Measurements from ENCODE around the gene PIGK. TPM values are rescaled to one million over a fixed set of nuclear protein-coding genes. Genes with fewer than 3 reads are reported as not detected.

The PIGK gene
- total and polyA plus RNA-seq, 2 donors (not counting 3 experiments of a cell fraction or from before 2014, with no cell fraction given) = 12.3 to 32.3 TPM

GRCh38 chr1:77057994-77058585 is 161.1 kb downstream of the PIGK start:
- POLR2A ChIA-PET = no interaction called here

GRCh38 chr1:77056525-77056924 is 162.7 kb downstream of the PIGK start:
- intact Hi-C loops (cut with micrococcal nuclease) = no loop called here
- CTCF ChIA-PET = no interaction called here

More at GRCh38 chr1:77057994-77058585, 161.1 kb downstream of the PIGK start:
- DNase-seq (ENCODE audit: low read depth, low spot score) (no peak), FAIRE-seq (no peak)
- H3K9ac ChIP-seq (replicated peaks; ENCODE audit: extremely low read depth, insufficient read depth, low read length) = no peak overlapping the region
- H3K9me3 ChIP-seq (replicated peaks; ENCODE audit: control insufficient read depth, insufficient read depth, low read length) = no peaks in the 10 kb centered on the region
- no peaks in the 10 kb centered on the region for H3K9me1 ChIP-seq (replicated peaks; ENCODE audit: control insufficient read depth, extremely low read depth, insufficient read depth, low read length)
- H3K4me2 ChIP-seq (ENCODE audit: insufficient read depth, low read length) = no peak overlapping the region
- no peaks in the 10 kb centered on the region for H4K20me1 ChIP-seq (replicated peaks; ENCODE audit: control insufficient read depth, extremely low read depth, insufficient read depth, low read length)
- no peak overlapping the region for H3K27ac ChIP-seq (ENCODE audit: insufficient read depth, low read depth, low read length)
- H3K79me2 ChIP-seq (ENCODE audit: control insufficient read depth, insufficient read depth, low read length) = no peaks in the 10 kb centered on the region
- dilution Hi-C loops (cut with MboI; ENCODE audit: extremely low pct_ligation_motif_present, low sequenced_read_pairs) = no loop called here
- CTCF ChIA-PET = no interaction called here
- H3K4me1 ChIP-seq (ENCODE audit: control insufficient read depth, extremely low read depth, insufficient read depth, low read length) = no peaks in the 10 kb centered on the region
- intact Hi-C loops (cut with micrococcal nuclease) = no loop called here
- H2AFZ ChIP-seq (ENCODE audit: low read depth, low read length) = no peak overlapping the region
- no peak for TF ChIP-seq POLR2AphosphoS5 (IDR thresholded peaks at IDR 0.05; ENCODE audit: insufficient read depth, low read depth, low read length)
- H3K4me3 ChIP-seq (replicated peaks in 1 of 3; ENCODE audit: insufficient read depth in 1 of 3, low read depth in 1 of 3, low read length in 3 of 3) = no peak overlapping the region
- no peaks in the 10 kb centered on the region for H3K36me3 ChIP-seq (ENCODE audit: control insufficient read depth in 2 of 2, extremely low read depth in 1 of 2, insufficient read depth in 2 of 2, low read length in 2 of 2)
- no TSS peak for BruUV-seq (replicated peaks)
- peaks cover 0 to 4% of the 10 kb centered on the region in 2 experiments for H3K27me3 ChIP-seq (ENCODE audit: control insufficient read depth in 2 of 2, insufficient read depth in 2 of 2, low read length in 2 of 2)

More at GRCh38 chr1:77056525-77056924, 162.7 kb downstream of the PIGK start:
- TF ChIP-seq FOS (IDR thresholded peaks at IDR 0.05; ENCODE audit: borderline replicate concordance, insufficient read depth, low read length) = no peak
- TF ChIP-seq POLR2A (IDR thresholded peaks at IDR 0.05; ENCODE audit: low read depth, low read length) = no peak
- no peak for TF ChIP-seq EZH2 (IDR thresholded peaks at IDR 0.05; ENCODE audit: borderline replicate concordance, low read depth, low read length, severe bottlenecking)
- TF ChIP-seq POLR2AphosphoS5 (IDR thresholded peaks at IDR 0.05; ENCODE audit: insufficient read depth, low read depth, low read length) = no peak
- TF ChIP-seq CTCF (IDR thresholded peaks at IDR 0.05; ENCODE audit: extremely low read depth in 1 of 2, insufficient read depth in 1 of 2, low read depth in 1 of 2, low read length in 2 of 2) = no peak
- dilution Hi-C loops (cut with MboI; ENCODE audit: extremely low pct_ligation_motif_present, low sequenced_read_pairs) = no loop called here
- POLR2A ChIA-PET = no interaction called here
- DNase-seq (ENCODE audit: low read depth, low spot score) = no peak
- Histone ChIP-seq H3K27me3 (ENCODE audit: control insufficient read depth in 2 of 2, insufficient read depth in 2 of 2, low read length in 2 of 2) (peaks cover 0 to 1% of the 10 kb centered on the region in 2 experiments), H3K9ac (replicated peaks; ENCODE audit: extremely low read depth, insufficient read depth, low read length) (no peak overlapping the region), H4K20me1 (replicated peaks; ENCODE audit: control insufficient read depth, extremely low read depth, insufficient read depth, low read length) (no peaks in the 10 kb centered on the region), H3K4me2 (ENCODE audit: insufficient read depth, low read length) (no peak overlapping the region), H2AFZ (ENCODE audit: low read depth, low read length) (no peak overlapping the region), H3K4me1 (ENCODE audit: control insufficient read depth, extremely low read depth, insufficient read depth, low read length) (no peaks in the 10 kb centered on the region), H3K4me3 (replicated peaks in 1 of 3; ENCODE audit: insufficient read depth in 1 of 3, low read depth in 1 of 3, low read length in 3 of 3) (no peak overlapping the region), H3K9me3 (replicated peaks; ENCODE audit: control insufficient read depth, insufficient read depth, low read length) (no peaks in the 10 kb centered on the region), H3K27ac (ENCODE audit: insufficient read depth, low read depth, low read length) (no peak overlapping the region), H3K36me3 (ENCODE audit: control insufficient read depth in 2 of 2, extremely low read depth in 1 of 2, insufficient read depth in 2 of 2, low read length in 2 of 2) (no peaks in the 10 kb centered on the region), H3K79me2 (ENCODE audit: control insufficient read depth, insufficient read depth, low read length) (no peaks in the 10 kb centered on the region), H3K9me1 (replicated peaks; ENCODE audit: control insufficient read depth, extremely low read depth, insufficient read depth, low read length) (no peaks in the 10 kb centered on the region)
- no TSS peak for BruUV-seq (replicated peaks)
- FAIRE-seq = no peak

Measured in endothelial cell of umbilical vein (primary cell).